ENCODE data around the gene CAT.

Gene CAT

DNA sequence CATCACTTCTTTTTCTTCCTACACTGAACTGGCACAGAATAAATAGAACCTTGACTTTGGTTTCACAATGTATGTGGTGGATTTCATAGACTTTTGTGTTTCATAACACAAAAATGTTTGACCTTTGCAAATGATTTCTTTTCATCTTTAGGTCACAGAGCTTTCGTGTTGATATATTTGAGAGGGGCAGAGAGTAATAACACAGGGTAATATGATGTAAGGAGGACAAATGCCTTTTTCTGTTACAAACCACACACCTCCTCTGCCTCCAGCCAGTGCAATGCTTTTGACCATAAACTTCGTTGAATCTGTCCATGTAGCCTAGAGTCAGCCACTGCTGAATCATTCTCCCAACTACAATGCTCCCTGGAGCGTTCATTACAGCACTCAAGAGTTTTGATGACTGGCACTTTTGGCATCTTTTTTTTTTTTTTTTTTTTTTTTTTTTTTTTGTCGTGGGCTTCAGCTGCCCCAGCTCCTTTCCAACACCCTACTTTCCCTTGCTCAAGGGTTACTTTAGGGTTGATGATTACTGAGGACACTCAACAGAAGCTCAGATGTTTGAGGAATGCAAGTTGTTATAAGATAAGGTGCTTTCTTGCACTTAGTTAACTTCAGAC, 11.4 kb upstream of the CAT start:
- H4K8ac ChIP-seq (ENCODE audit: low read depth, low read length) = no peak overlapping the region
- H2BK120ac ChIP-seq (ENCODE audit: low read depth, low read length) = no peak overlapping the region
- no peak overlapping the region for H2AK5ac ChIP-seq (ENCODE audit: low read depth, low read length)
- no peak overlapping the region for H3K4me3 ChIP-seq (ENCODE audit: low read length in 2 of 2)
- no peak overlapping the region for H2BK15ac ChIP-seq (ENCODE audit: low read length)
- H3K79me1 ChIP-seq (ENCODE audit: low read depth, low read length) = no peaks in the 10 kb centered on the region
- H3K36me3 ChIP-seq (replicated peaks in 1 of 2; ENCODE audit: control insufficient read depth in 2 of 2, insufficient read depth in 2 of 2, low read length in 2 of 2) = no peaks in the 10 kb centered on the region
- H3K4me1 ChIP-seq (ENCODE audit: control insufficient read depth in 2 of 2, insufficient read depth in 1 of 2, low read depth in 1 of 2, low read length in 2 of 2) = no peaks in the 10 kb centered on the region
- H3K18ac ChIP-seq (ENCODE audit: low read length) = no peak overlapping the region
- no peak overlapping the region for H2BK12ac ChIP-seq (ENCODE audit: low read length)
- no peaks in the 10 kb centered on the region for H3K9me3 ChIP-seq (replicated peaks in 1 of 2; ENCODE audit: control insufficient read depth in 2 of 2, insufficient read depth in 1 of 2, low read depth in 1 of 2, low read length in 2 of 2)
- H3K4me2 ChIP-seq (ENCODE audit: insufficient read depth, low read length, poor library complexity, severe bottlenecking) = no peak overlapping the region
- H3K23ac ChIP-seq (ENCODE audit: low read depth, low read length, poor library complexity) = no peak overlapping the region
- H3K27me3 ChIP-seq (ENCODE audit: control insufficient read depth in 3 of 3, insufficient read depth in 3 of 3, low read depth in 1 of 3, low read length in 3 of 3) = peaks cover 0 to 8% (median 0%) of the 10 kb centered on the region in 3 experiments
- no peak overlapping the region for H2BK5ac ChIP-seq (ENCODE audit: low read length)
- no peak overlapping the region for H3K9ac ChIP-seq (ENCODE audit: low read depth, low read length, poor library complexity)
- WGBS, 2 donors (ENCODE audit: extremely low coverage in 2 of 2, insufficient read length in 2 of 2, insufficient replicate concordance in 1 of 2) = no CpG with 5 or more reads among the region's 4 CpGs
- H3K14ac ChIP-seq (ENCODE audit: low read length) = no peak overlapping the region
- no peak overlapping the region for H3K27ac ChIP-seq (replicated peaks; ENCODE audit: low read length)
- no peak overlapping the region for H4K91ac ChIP-seq (ENCODE audit: low read depth, low read length, poor library complexity)
- no peak for DNase-seq (ENCODE audit: low spot score)
- H2AFZ ChIP-seq (ENCODE audit: low read length) = no peak overlapping the region
- H3K4ac ChIP-seq (ENCODE audit: low read length) = no peak overlapping the region

DNA sequence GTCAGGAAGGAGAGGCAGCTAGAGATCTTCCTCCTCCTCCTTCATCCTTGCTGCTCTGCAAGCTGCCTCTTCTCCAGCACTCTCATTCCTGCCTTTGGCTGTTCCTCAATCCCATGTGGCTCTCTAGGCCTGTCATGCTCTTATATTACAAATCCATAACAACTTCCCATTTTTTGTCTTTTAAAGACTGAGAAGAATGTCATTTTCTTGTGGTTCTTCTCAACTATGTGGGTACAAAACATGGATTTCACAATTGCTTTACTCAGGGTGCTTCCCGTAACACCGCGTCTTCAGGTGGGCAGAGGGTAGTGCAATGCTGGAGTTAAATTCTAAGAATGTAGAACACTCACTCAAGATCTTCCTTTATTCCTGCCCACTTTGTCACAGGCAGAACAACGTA, 6.8 kb upstream of the CAT start:
- H3K23ac ChIP-seq (ENCODE audit: low read depth, low read length, poor library complexity) = no peak overlapping the region
- no peak for DNase-seq (ENCODE audit: low spot score)
- no peak overlapping the region for H2BK12ac ChIP-seq (ENCODE audit: low read length)
- no peak overlapping the region for H2BK120ac ChIP-seq (ENCODE audit: low read depth, low read length)
- peaks cover 0 to 2% of the 10 kb centered on the region in 2 donors for H3K9me3 ChIP-seq (replicated peaks in 1 of 2; ENCODE audit: control insufficient read depth in 2 of 2, insufficient read depth in 1 of 2, low read depth in 1 of 2, low read length in 2 of 2)
- no peaks in the 10 kb centered on the region for H3K36me3 ChIP-seq (replicated peaks in 1 of 2; ENCODE audit: control insufficient read depth in 2 of 2, insufficient read depth in 2 of 2, low read length in 2 of 2)
- H3K9ac ChIP-seq (ENCODE audit: low read depth, low read length, poor library complexity) = no peak overlapping the region
- H3K4ac ChIP-seq (ENCODE audit: low read length) = no peak overlapping the region
- H3K18ac ChIP-seq (ENCODE audit: low read length) = no peak overlapping the region
- no peaks in the 10 kb centered on the region for H3K79me1 ChIP-seq (ENCODE audit: low read depth, low read length)
- H2AFZ ChIP-seq (ENCODE audit: low read length) = no peak overlapping the region
- no peak overlapping the region for H3K27ac ChIP-seq (replicated peaks; ENCODE audit: low read length)
- no peak overlapping the region for H3K14ac ChIP-seq (ENCODE audit: low read length)
- H4K8ac ChIP-seq (ENCODE audit: low read depth, low read length) = no peak overlapping the region
- H3K4me3 ChIP-seq (ENCODE audit: low read length in 2 of 2) = no peak overlapping the region
- H2BK15ac ChIP-seq (ENCODE audit: low read length) = no peak overlapping the region
- H3K4me2 ChIP-seq (ENCODE audit: insufficient read depth, low read length, poor library complexity, severe bottlenecking) = no peak overlapping the region
- no peak overlapping the region for H4K91ac ChIP-seq (ENCODE audit: low read depth, low read length, poor library complexity)
- H2AK5ac ChIP-seq (ENCODE audit: low read depth, low read length) = no peak overlapping the region
- H3K4me1 ChIP-seq (ENCODE audit: control insufficient read depth in 2 of 2, insufficient read depth in 1 of 2, low read depth in 1 of 2, low read length in 2 of 2) = no peaks in the 10 kb centered on the region
- no CpG with 5 or more reads among the region's 4 CpGs for WGBS, 2 donors (ENCODE audit: extremely low coverage in 2 of 2, insufficient read length in 2 of 2, insufficient replicate concordance in 1 of 2)
- H3K27me3 ChIP-seq (ENCODE audit: control insufficient read depth in 3 of 3, insufficient read depth in 3 of 3, low read depth in 1 of 3, low read length in 3 of 3) = peaks cover 0 to 3% (median 0%) of the 10 kb centered on the region in 3 experiments
- H2BK5ac ChIP-seq (ENCODE audit: low read length) = no peak overlapping the region

DNA sequence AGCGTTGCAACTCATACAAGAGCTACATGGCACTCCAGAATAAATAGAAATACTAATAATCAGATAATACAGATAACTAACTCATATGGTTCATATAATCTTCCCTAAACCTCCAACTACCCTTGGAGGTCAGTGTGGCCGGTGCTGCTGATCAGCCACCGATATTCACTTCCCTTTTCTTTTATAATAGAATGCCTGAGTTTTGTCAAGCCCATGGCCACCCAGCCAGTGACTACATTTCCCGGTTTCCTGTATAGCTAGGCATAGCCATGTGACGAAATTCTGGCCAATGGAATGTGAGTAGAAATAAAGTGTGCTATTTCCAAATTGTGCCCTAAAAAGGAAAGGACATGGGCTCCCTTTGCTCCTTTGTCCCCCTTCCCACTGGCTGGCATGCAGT, 5.9 kb upstream of the CAT start:
- no peak overlapping the region for H2BK120ac ChIP-seq (ENCODE audit: low read depth, low read length)

DNA sequence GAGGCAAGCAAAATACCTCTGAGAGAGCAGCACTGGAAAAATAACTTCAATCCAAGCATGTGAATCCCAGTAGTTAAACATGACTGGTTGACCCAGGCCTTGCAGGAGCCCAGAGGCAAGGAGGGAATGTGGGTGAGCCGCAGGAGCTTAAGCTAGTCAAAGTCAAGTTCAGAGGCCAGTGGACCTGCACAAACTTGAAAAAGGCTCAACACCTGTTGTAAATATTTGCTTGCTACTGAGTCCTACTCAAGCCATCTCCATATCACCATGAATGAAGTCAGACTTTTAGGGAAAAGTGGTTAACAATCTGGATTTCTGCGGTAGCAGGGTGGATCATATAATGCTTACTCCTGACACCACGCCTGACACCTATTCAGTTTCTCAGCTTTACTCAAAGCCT, 4.8 kb upstream of the CAT start:
- no peak overlapping the region for H2BK15ac ChIP-seq (ENCODE audit: low read length)
- no peak overlapping the region for H2BK5ac ChIP-seq (ENCODE audit: low read length)
- H3K14ac ChIP-seq (ENCODE audit: low read length) = no peak overlapping the region
- peaks cover 0 to 2% of the 10 kb centered on the region in 2 donors for H3K9me3 ChIP-seq (replicated peaks in 1 of 2; ENCODE audit: control insufficient read depth in 2 of 2, insufficient read depth in 1 of 2, low read depth in 1 of 2, low read length in 2 of 2)
- no peak for DNase-seq (ENCODE audit: low spot score)
- no peaks in the 10 kb centered on the region for H3K79me1 ChIP-seq (ENCODE audit: low read depth, low read length)
- no peak overlapping the region for H3K23ac ChIP-seq (ENCODE audit: low read depth, low read length, poor library complexity)
- no peak overlapping the region for H3K9ac ChIP-seq (ENCODE audit: low read depth, low read length, poor library complexity)
- H2BK12ac ChIP-seq (ENCODE audit: low read length) = no peak overlapping the region
- H3K4me3 ChIP-seq (ENCODE audit: low read length in 2 of 2) = no peak overlapping the region
- no peak overlapping the region for H4K8ac ChIP-seq (ENCODE audit: low read depth, low read length)
- H3K27ac ChIP-seq (replicated peaks; ENCODE audit: low read length) = no peak overlapping the region
- H3K36me3 ChIP-seq (replicated peaks in 1 of 2; ENCODE audit: control insufficient read depth in 2 of 2, insufficient read depth in 2 of 2, low read length in 2 of 2) = no peaks in the 10 kb centered on the region
- no peak overlapping the region for H3K18ac ChIP-seq (ENCODE audit: low read length)
- H2BK120ac ChIP-seq (ENCODE audit: low read depth, low read length) = no peak overlapping the region
- no peak overlapping the region for H3K4me2 ChIP-seq (ENCODE audit: insufficient read depth, low read length, poor library complexity, severe bottlenecking)
- peaks cover 0 to 3% (median 0%) of the 10 kb centered on the region in 3 experiments for H3K27me3 ChIP-seq (ENCODE audit: control insufficient read depth in 3 of 3, insufficient read depth in 3 of 3, low read depth in 1 of 3, low read length in 3 of 3)
- no peak overlapping the region for H2AK5ac ChIP-seq (ENCODE audit: low read depth, low read length)
- no peak overlapping the region for H2AFZ ChIP-seq (ENCODE audit: low read length)
- WGBS, 2 donors (ENCODE audit: extremely low coverage in 2 of 2, insufficient read length in 2 of 2, insufficient replicate concordance in 1 of 2) = no CpG with 5 or more reads among the region's 3 CpGs
- no peaks in the 10 kb centered on the region for H3K4me1 ChIP-seq (ENCODE audit: control insufficient read depth in 2 of 2, insufficient read depth in 1 of 2, low read depth in 1 of 2, low read length in 2 of 2)
- no peak overlapping the region for H3K4ac ChIP-seq (ENCODE audit: low read length)
- H4K91ac ChIP-seq (ENCODE audit: low read depth, low read length, poor library complexity) = no peak overlapping the region

More for the DNA sequence above, 5.9 kb upstream of the CAT start:
- no peak overlapping the region for H3K4me3 ChIP-seq (ENCODE audit: low read length in 2 of 2)
- no peak overlapping the region for H3K27ac ChIP-seq (replicated peaks; ENCODE audit: low read length)
- no peak overlapping the region for H4K91ac ChIP-seq (ENCODE audit: low read depth, low read length, poor library complexity)
- H3K4ac ChIP-seq (ENCODE audit: low read length) = no peak overlapping the region
- H3K9me3 ChIP-seq (replicated peaks in 1 of 2; ENCODE audit: control insufficient read depth in 2 of 2, insufficient read depth in 1 of 2, low read depth in 1 of 2, low read length in 2 of 2) = peaks cover 0 to 2% of the 10 kb centered on the region in 2 donors
- no peak overlapping the region for H4K8ac ChIP-seq (ENCODE audit: low read depth, low read length)
- H3K9ac ChIP-seq (ENCODE audit: low read depth, low read length, poor library complexity) = no peak overlapping the region
- peaks cover 0 to 3% (median 0%) of the 10 kb centered on the region in 3 experiments for H3K27me3 ChIP-seq (ENCODE audit: control insufficient read depth in 3 of 3, insufficient read depth in 3 of 3, low read depth in 1 of 3, low read length in 3 of 3)
- no peaks in the 10 kb centered on the region for H3K79me1 ChIP-seq (ENCODE audit: low read depth, low read length)
- no peaks in the 10 kb centered on the region for H3K36me3 ChIP-seq (replicated peaks in 1 of 2; ENCODE audit: control insufficient read depth in 2 of 2, insufficient read depth in 2 of 2, low read length in 2 of 2)
- whole genome bisulfite sequencing, 2 donors (ENCODE audit: extremely low coverage in 2 of 2, insufficient read length in 2 of 2, insufficient replicate concordance in 1 of 2) = no CpG with 5 or more reads among the region's 5 CpGs
- H2BK15ac ChIP-seq (ENCODE audit: low read length) = no peak overlapping the region
- no peak for DNase-seq (ENCODE audit: low spot score)
- no peak overlapping the region for H3K4me2 ChIP-seq (ENCODE audit: insufficient read depth, low read length, poor library complexity, severe bottlenecking)
- no peak overlapping the region for H2AFZ ChIP-seq (ENCODE audit: low read length)
- H2AK5ac ChIP-seq (ENCODE audit: low read depth, low read length) = no peak overlapping the region
- no peaks in the 10 kb centered on the region for H3K4me1 ChIP-seq (ENCODE audit: control insufficient read depth in 2 of 2, insufficient read depth in 1 of 2, low read depth in 1 of 2, low read length in 2 of 2)
- no peak overlapping the region for H3K14ac ChIP-seq (ENCODE audit: low read length)
- no peak overlapping the region for H3K18ac ChIP-seq (ENCODE audit: low read length)
- H2BK12ac ChIP-seq (ENCODE audit: low read length) = no peak overlapping the region
- H2BK5ac ChIP-seq (ENCODE audit: low read length) = no peak overlapping the region
- H3K23ac ChIP-seq (ENCODE audit: low read depth, low read length, poor library complexity) = no peak overlapping the region
